ENCODE data around the gene MTUS2.

DNA sequence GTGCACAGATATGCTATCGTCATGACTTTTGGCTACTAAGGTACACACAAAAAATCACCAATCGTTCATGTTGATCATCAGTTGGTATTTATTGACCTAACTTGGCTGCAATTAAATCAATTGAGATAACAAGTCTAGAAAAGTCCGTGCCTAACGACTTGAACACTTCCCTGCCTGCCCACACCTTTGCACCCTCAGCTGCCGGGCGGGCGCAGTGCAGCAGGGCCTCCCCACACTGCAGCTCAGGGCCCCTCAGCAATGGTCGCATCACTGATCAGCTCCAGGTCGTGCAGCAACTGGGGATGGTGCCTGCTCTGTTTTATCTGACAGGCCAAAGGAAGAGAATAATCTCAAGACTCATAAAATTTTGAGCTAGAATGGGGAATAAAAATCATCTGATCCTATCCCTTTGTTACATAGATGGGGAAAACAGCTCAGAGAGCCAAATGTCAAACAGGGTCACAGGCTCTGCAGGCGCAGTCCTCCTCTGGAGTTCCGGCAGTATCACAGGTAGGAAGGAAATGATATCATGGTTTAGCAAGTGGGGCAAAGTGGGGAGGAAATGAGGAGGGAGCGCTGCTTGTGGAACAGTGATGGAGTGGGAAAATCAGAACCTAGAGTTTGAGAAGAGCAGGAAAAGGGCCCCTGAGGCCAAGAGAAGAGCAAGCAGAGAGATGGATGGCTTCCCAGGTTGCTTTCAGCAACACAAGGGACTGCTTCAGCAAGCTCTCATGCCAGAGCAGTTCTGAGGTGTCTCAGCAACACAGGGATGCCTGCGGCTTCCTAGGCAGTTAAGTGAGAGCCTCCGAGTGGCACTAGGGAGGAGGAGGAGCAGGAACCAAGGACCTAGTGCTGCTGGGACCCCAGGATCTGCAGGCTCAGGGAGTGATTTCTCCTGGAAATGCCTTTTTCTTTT lies 717.9 kb downstream of the MTUS2 start:
- TF ChIP-seq CTCF (IDR thresholded peaks at IDR 0.05; ENCODE audit: low read depth, low read length, missing input control) (no peak), HNF4A (conservative IDR thresholded peaks at IDR 0.05) (no peak), JUND (IDR thresholded peaks at IDR 0.05) (no peak), RAD21 (IDR thresholded peaks at IDR 0.05) (no peak), TAF1 (conservative IDR thresholded peaks at IDR 0.05) (no peak), REST (IDR thresholded peaks at IDR 0.05) (no peak)
- TF ChIP-seq, protein P1, sequence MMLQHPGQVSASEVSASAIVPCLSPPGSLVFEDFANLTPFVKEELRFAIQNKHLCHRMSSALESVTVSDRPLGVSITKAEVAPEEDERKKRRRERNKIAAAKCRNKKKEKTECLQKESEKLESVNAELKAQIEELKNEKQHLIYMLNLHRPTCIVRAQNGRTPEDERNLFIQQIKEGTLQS (IDR thresholded peaks at IDR 0.05), result no peak
